Keratinocyte (primary cell): ENCODE data around the gene ASTN2. TPM values are rescaled to one million over a fixed set of nuclear protein-coding genes. Genes with fewer than 3 reads are reported as not detected.

Source experiments
- DNase-seq: peaks from one replicate; pipeline ENCODE4 v3.0.0-alpha.2; 2011; ENCODE audit warnings: low read depth, missing footprints, low spot score
- FAIRE-seq: peaks from 2 replicates; lab custom pipeline; 2011; peaks lifted over from hg19 to GRCh38; lab: Jason Lieb, UNC
- H2AFZ ChIP-seq: 2 replicates; pipeline ENCODE4 v1.6.0; 2012; ENCODE audit warnings: low read length, control low read depth, inconsistent platforms; ENCODE audit not compliant: control insufficient read depth
- H3K27ac ChIP-seq: 2 replicates; pipeline ENCODE4 v1.5.1; 2011; ENCODE audit warnings: low read length; ENCODE audit not compliant: control insufficient read depth, insufficient read depth
- H3K27me3 ChIP-seq: 3 replicates; pipeline ENCODE4 v1.6.0; 2011; ENCODE audit warnings: low read length; ENCODE audit not compliant: control insufficient read depth, insufficient read depth; ENCODE audit errors: extremely low read depth
- H3K36me3 ChIP-seq, 2 experiments: 2 replicates in 1 of 2; 3 replicates in 1 of 2; pipeline ENCODE4 v1.5.1; 2011; ENCODE audit warnings: low read length in 2 of 2, mild to moderate bottlenecking in 1 of 2; ENCODE audit not compliant: control insufficient read depth in 2 of 2, insufficient read depth in 2 of 2; ENCODE audit errors: extremely low read depth in 1 of 2
- H3K4me1 ChIP-seq: 3 replicates; pipeline ENCODE4 v1.5.1; 2011; ENCODE audit warnings: low read length; ENCODE audit not compliant: control insufficient read depth, insufficient read depth; ENCODE audit errors: extremely low read depth
- H3K4me2 ChIP-seq: 3 replicates; pipeline ENCODE4 v1.6.0; 2011; ENCODE audit warnings: low read depth, low read length; ENCODE audit not compliant: control insufficient read depth, insufficient read depth; ENCODE audit errors: extremely low read depth
- H3K4me3 ChIP-seq, 3 experiments: fragments of 200-600 bp in 1 of 3; sonication (generic) in 1 of 3; 2 replicates in 2 of 3; 3 replicates in 1 of 3; pipeline ENCODE4 v1.5.1; 2011 to 2016; ENCODE audit warnings: low read length in 3 of 3, mild to moderate bottlenecking in 3 of 3, control low read depth in 2 of 3, inconsistent platforms in 1 of 3, low read depth in 1 of 3, mixed read lengths in 1 of 3, mixed run types in 1 of 3, moderate library complexity in 1 of 3; ENCODE audit not compliant: control insufficient read depth in 2 of 3, insufficient read depth in 2 of 3; ENCODE audit errors: extremely low read depth in 1 of 3
- H3K79me2 ChIP-seq: 2 replicates; pipeline ENCODE4 v1.6.0; 2012; ENCODE audit warnings: low read length; ENCODE audit not compliant: control insufficient read depth, insufficient read depth
- H3K9ac ChIP-seq: 3 replicates; pipeline ENCODE4 v1.6.0; 2011; ENCODE audit warnings: low read length; ENCODE audit not compliant: control insufficient read depth, insufficient read depth; ENCODE audit errors: extremely low read depth
- H3K9me1 ChIP-seq: 3 replicates; pipeline ENCODE4 v1.6.0; 2011; ENCODE audit warnings: low read length; ENCODE audit not compliant: control insufficient read depth, insufficient read depth; ENCODE audit errors: extremely low read depth
- H3K9me3 ChIP-seq: 2 replicates; pipeline ENCODE4 v1.5.1; 2012; ENCODE audit warnings: low read depth, low read length; ENCODE audit not compliant: control insufficient read depth
- H4K20me1 ChIP-seq: 3 replicates; pipeline ENCODE4 v1.6.0; 2011; ENCODE audit warnings: low read length; ENCODE audit not compliant: control insufficient read depth, insufficient read depth; ENCODE audit errors: extremely low read depth
- CTCF ChIP-seq, 3 experiments: IDR thresholded peaks in 1 of 3; conservative IDR thresholded peaks in 1 of 3; optimal IDR thresholded peaks in 1 of 3; 2 replicates in 2 of 3; 3 replicates in 1 of 3; pipeline versions ENCODE3 to v1.5.1; 2011; ENCODE audit warnings: low read length in 3 of 3, mild to moderate bottlenecking in 3 of 3, moderate library complexity in 2 of 3, control low read depth in 1 of 3, inconsistent platforms in 1 of 3; ENCODE audit not compliant: insufficient read depth in 2 of 3; ENCODE audit errors: extremely low read depth in 1 of 3
- EZH2 ChIP-seq: IDR thresholded peaks from one replicate; pipeline ENCODE4 v1.6.1; 2012; ENCODE audit warnings: inconsistent platforms, mild to moderate bottlenecking, low read length, moderate library complexity
- dilution Hi-C: fragments of 300-500 bp; cut with MboI; formaldehyde crosslinking; loops from one replicate; pipeline ENCODE4 v1.7.0; 2020; ENCODE audit warnings: low sequenced_read_pairs; ENCODE audit not compliant: extremely low pct_ligation_motif_present
- polyA plus RNA-seq, 5 experiments: library from polyadenylated mRNA; depleted of rRNA in 3 of 5; stranded (reverse) in 3 of 5; stranded (forward) in 1 of 5; unstranded in 1 of 5; fragments of >200 nt; gene quantifications; 1 replicate in 1 of 5; 2 replicates in 3 of 5; 3 replicates in 1 of 5; pipeline versions ENCODE4 v1.2.1 to v1.2.3, GENCODE V29; 2011 to 2012; ENCODE audit warnings: missing spikeins in 2 of 5, low read depth in 1 of 5, low replicate concordance in 1 of 5

Gene ASTN2
- polyA plus RNA-seq, 1 donor (not counting 4 experiments of a cell fraction or from before 2014, with no cell fraction given) = 0.31 TPM

DNA sequence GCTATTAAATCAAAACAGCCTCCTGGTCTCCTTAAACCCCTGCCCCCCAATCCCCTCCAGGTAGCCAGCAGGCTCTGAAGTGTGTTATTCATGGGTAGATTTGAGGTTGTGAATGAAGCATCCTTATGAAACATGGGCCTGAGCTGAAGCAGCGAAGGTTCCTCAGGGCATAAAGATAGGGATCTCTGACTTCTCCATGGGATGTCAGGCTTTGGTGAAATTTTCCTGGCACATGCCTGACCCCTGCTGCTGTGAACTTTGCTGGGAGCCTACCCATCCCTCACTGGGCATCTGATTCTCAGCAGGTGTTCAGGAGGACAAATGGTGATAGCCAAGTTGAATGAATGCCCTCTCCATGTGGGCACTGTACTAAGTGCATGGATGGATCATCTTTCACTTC lies 250.3 kb downstream of the ASTN2 start:
- Histone ChIP-seq H4K20me1 (no peaks in the 10 kb centered on the region), H3K9me1 (no peaks in the 10 kb centered on the region), H3K27ac (no peak overlapping the region), H3K4me1 (no peaks in the 10 kb centered on the region), H3K9ac (no peak overlapping the region), H2AFZ (no peak overlapping the region), H3K36me3 (no peaks in the 10 kb centered on the region), H3K79me2 (no peaks in the 10 kb centered on the region), H3K4me3 (no peak overlapping the region), H3K27me3 (no peaks in the 10 kb centered on the region), H3K4me2 (no peak overlapping the region), H3K9me3 (no peaks in the 10 kb centered on the region)
- DNase-seq (no peak), FAIRE-seq (no peak)
- TF ChIP-seq CTCF (optimal IDR thresholded peaks at IDR 0.05 in 1 of 3, IDR thresholded peaks at IDR 0.05 in 1 of 3, conservative IDR thresholded peaks at IDR 0.05 in 1 of 3; ENCODE audit: extremely low read depth in 1 of 3, insufficient read depth in 2 of 3, low read length in 3 of 3) (no peak), EZH2 (no peak)
- dilution Hi-C loops = no loop called here

- DNase-seq (no peak), FAIRE-seq (no peak)
- Histone ChIP-seq H3K9ac (no peak overlapping the region), H3K27ac (no peak overlapping the region), H3K9me1 (no peaks in the 10 kb centered on the region), H3K36me3 (no peaks in the 10 kb centered on the region), H3K4me2 (no peak overlapping the region), H4K20me1 (no peaks in the 10 kb centered on the region), H3K27me3 (no peaks in the 10 kb centered on the region), H3K9me3 (no peaks in the 10 kb centered on the region), H3K79me2 (no peaks in the 10 kb centered on the region), H3K4me3 (no peak overlapping the region), H2AFZ (no peak overlapping the region), H3K4me1 (peaks cover 9% of the 10 kb centered on the region)
- dilution Hi-C loops = no loop called here
- TF ChIP-seq EZH2 (no peak), CTCF (optimal IDR thresholded peaks at IDR 0.05 in 1 of 3, IDR thresholded peaks at IDR 0.05 in 1 of 3, conservative IDR thresholded peaks at IDR 0.05 in 1 of 3; ENCODE audit: extremely low read depth in 1 of 3, insufficient read depth in 2 of 3, low read length in 3 of 3) (no peak)
These were observed 254.6 kb downstream of the ASTN2 start for GRCh38 chr9:117160254-117160653.
